ENCODE measurements around the gene LHX2.

LHX2 gene

GRCh38 chr9:124014211-124014955 is 2.8 kb downstream of the LHX2 start:
- DNase-seq: no peak

GRCh38 chr9:124014956-124015660 is 3.5 kb downstream of the LHX2 start:
- DNase-seq: no peak

- DNase-seq: no peak
These were observed 4.1 kb downstream of the LHX2 start for GRCh38 chr9:124015661-124016131.

GRCh38 chr9:124016175-124017050 is 4.8 kb downstream of the LHX2 start:
- no peak for DNase-seq

- DNase-seq: no peak
These were observed 5.7 kb downstream of the LHX2 start for GRCh38 chr9:124017051-124017928.

DNA sequence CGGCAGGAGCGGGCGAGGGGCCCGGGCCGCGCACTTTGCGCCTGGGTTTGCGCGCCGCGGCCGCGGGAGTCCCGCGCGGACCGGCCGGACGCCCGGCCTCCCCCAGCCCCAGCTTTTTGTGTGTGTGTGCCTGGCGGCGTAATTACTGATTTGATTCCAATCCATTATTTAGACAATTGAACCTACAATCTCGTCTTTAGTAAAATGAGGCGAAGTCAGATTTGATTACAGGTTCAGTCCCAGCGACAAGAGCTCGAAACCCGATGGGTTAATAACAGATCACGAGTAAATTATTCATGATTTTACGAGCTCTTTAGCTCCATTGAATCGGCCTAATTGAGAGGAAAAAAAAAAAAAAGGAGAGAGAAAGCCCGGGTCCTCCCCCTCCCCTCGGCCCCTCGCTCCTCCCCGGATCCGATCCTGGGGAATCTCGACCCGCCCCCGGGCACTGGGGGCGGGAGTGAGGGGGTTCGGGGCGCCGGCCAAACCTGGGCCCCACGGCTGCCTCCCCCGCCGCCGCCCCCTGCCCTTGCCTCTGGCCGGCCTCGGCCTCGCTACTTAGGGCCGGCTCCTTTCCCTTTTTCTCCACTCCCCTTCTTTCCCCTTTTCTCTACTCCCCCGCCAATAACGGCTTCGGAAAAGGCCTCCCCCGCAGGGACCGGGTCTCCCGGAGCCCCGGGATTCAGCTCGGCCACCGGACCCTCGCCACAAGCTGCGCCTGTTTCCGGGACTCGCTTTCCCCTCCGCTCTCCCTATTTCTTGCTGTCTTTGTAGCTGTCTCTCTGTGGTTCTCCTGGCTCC is 6.6 kb downstream of the LHX2 start:
- DNase-seq: no peak

DNA sequence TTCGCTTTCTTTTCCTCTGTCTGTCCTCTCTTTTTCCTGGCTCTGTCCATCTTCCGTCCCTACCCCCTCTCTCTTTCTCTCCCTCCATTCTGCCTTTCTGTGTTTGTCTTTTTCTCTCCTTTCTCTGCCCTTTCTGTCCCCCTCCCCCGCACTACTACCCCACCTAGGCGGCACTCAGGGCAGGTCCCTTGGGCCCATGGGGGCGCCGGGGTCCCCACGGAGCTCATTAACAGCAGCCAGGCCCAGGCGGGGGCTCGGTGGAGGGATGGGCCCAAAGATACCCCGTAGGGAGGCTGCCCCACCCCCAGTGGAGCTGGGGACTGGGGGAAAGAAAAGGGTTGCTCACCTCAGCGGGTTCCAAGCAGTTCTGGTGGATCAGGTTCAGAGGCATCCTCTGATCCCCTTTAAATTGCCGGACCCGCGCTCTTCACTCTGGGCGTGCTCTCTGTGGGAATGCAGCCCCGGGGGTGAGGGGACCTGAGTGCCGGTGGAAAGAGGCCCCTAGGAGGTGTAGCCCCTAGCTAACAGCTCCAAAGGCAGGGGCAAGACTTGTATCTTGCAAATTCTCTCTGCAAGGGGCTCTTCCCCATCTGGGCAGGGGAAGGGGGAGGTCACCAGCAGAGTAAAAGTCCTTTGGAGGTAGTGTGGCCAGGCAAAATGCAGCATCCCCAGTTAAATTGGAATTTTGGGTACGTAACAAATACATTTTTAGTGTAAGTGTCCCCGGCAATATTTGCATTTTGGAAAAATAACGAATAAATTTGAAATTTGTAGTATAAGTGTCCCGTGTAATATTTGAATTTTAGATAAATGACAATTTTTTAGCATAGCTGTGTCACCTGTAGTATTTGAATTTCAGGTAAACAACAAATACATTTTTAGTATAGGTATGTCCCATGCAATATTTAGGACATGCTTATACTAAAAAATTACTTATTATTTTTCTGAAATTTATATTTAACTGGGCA is 7.4 kb downstream of the LHX2 start:
- DNase-seq: no peak

- no peak for DNase-seq
These were observed 8.4 kb downstream of the LHX2 start for GRCh38 chr9:124019771-124020519.

- no peak for DNase-seq
These were observed 9.2 kb downstream of the LHX2 start for GRCh38 chr9:124020520-124021384.

DNA sequence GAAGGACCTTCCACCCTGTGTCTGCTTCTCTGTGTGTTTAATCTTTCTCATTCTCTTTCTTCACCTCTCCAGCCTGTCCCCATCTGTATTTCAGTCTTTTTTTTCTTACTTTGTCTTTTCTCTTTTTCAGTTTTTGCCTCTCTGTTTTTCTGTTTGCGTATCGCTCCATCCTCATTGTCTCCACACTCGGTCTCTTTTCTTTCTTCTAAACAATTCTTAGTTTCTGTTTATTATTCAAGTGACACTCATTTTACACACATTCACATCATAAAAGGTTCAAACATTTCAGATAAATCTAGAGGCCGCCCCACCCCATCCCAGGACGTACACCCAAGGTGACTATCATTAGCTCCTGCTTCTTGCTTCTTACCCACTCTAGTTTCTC is 9.8 kb downstream of the LHX2 start:
- DNase-seq: no peak

- DNase-seq: no peak
These were observed 10.9 kb downstream of the LHX2 start for GRCh38 chr9:124022201-124023121.

DNA sequence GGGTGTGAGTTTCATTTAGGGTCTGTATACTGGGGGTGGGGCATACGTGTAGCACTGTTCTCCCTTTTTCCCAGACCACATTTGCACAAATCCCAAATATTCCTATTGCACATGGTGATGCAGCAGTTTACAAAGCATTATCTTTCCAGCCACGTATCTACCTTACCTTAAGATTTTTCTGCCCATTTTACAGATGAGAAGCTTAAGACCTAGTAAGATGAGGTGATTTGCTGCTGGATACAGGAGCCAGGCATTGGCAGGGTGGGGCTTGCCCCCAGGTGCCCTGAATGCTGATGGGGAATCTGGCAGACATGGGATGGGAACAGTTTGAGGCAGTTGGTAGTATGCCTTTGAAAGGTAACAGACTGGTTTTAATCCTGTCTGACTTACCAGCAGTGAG is 12.5 kb downstream of the LHX2 start:
- no peak for DNase-seq

DNA sequence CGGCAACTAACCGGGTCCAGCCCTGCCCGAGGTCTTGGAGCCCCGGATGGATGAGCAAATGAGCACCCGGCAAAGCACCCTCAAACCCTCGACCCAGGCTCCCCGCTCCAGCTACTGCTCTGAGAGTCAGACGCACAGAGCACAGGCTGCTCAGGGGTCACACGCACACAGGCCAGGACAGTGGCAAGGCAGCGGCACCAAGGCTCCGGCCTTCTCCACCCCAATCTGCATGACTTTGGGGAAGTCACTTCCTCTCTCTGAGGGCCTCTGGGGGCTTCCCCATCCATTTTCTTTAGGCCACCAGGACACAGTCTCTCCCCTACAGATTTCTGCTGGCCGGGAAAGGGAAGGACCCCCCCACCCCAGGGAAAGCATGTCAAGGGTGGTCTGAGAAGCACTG is 18.0 kb downstream of the LHX2 start:
- DNase-seq: no peak

GRCh38 chr9:124030969-124031451 is 19.4 kb downstream of the LHX2 start:
- no peak for DNase-seq

DNA sequence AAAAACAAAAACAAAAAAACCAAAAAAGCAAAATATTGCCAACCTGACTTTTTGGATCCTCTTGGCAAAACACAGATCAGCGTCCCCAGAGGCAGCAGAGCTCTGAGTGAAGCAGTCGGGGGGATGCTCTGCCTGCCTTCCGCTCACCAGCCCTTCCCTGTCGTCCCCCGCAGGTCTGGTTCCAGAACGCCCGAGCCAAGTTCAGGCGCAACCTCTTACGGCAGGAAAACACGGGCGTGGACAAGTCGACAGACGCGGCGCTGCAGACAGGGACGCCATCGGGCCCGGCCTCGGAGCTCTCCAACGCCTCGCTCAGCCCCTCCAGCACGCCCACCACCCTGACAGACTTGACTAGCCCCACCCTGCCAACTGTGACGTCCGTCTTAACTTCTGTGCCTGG is 20.7 kb downstream of the LHX2 start:
- DNase-seq: no peak

DNA sequence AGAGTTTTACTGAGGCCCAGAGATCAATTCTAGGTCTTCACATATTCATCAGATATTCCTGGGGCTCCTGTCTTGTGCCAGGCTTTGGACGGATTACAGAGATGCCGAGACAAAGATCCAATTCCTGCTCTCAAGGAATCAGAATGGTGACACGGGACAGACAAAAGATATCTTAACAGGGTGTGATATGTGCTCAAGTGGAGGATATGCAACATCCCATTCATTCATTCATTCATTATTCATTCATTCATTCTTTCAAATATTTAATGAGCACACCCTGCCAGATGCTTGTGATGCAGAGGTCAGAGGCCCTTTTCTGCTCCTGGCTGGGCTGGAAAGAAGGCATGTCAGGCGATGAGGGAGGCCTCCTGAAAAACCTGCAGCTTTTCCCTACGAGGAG is 21.8 kb downstream of the LHX2 start:
- DNase-seq: no peak

DNA sequence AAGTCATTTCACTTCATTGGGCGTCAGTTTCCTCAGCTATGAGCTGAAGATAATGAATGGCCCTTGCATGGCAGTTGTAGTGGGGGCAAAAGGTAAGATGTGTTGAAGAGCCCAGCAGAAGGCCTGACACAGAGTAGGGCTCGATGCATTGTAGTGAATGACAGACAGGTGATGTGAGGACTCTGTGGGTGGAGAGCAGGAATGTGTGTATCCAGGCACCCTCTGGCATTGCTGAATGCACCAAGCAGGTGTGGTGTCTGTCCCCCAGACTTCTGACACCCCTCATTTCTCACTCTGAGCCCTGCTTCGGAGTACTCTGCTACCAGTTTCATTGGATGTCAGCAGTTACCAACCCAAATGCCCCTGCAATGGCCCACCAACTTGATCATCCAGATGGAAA is 22.4 kb downstream of the LHX2 start:
- DNase-seq: no peak

Data from stimulated activated CD4-positive, alpha-beta T cell treated with anti-CD3 and anti-CD28 coated beads, Interleukin-2, amount 100 ng/mL, for 48 hours (primary cell).